CD14-positive monocyte (primary cell): Measurements from ENCODE around the gene RUFY2. TPM values are rescaled to one million over a fixed set of nuclear protein-coding genes. Genes with fewer than 3 reads are reported as not detected.

Experiments
- DNase-seq, 3 donors: peaks; one replicate each; pipeline ENCODE4 v3.0.0-alpha.2; 2011 to 2022
- H2AFZ ChIP-seq: 2 replicates; pipeline ENCODE4 v1.6.0; 2012; ENCODE audit warnings: mild to moderate bottlenecking, low read depth, low read length, inconsistent platforms; ENCODE audit not compliant: insufficient read depth, poor library complexity, severe bottlenecking
- H3K27ac ChIP-seq, 2 donors: 1 replicate in 1 of 2; 2 replicates in 1 of 2; pipeline ENCODE4 v1.5.1; 2012 to 2013; ENCODE audit warnings: low read length in 2 of 2, control low read depth in 1 of 2, inconsistent platforms in 1 of 2, low read depth in 1 of 2, mild to moderate bottlenecking in 1 of 2
- H3K27me3 ChIP-seq, 2 donors: one replicate each; pipeline versions ENCODE4 v1.6.0 to v1.6.1; 2011 to 2013; ENCODE audit warnings: low read length in 2 of 2; ENCODE audit not compliant: control insufficient read depth in 2 of 2, insufficient read depth in 2 of 2
- H3K36me3 ChIP-seq, 2 donors: replicated peaks in 1 of 2; 1 replicate in 1 of 2; 2 replicates in 1 of 2; pipeline versions ENCODE4 v1.5.1 to v1.6.1; 2012 to 2013; ENCODE audit warnings: low read length in 2 of 2, control low read depth in 1 of 2, inconsistent platforms in 1 of 2, mild to moderate bottlenecking in 1 of 2; ENCODE audit not compliant: insufficient read depth in 2 of 2, control insufficient read depth in 1 of 2
- H3K4me1 ChIP-seq, 2 donors: 1 replicate in 1 of 2; 2 replicates in 1 of 2; pipeline versions ENCODE4 v1.5.1 to v1.6.1; 2012 to 2013; ENCODE audit warnings: low read length in 2 of 2, control low read depth in 1 of 2, inconsistent platforms in 1 of 2, mild to moderate bottlenecking in 1 of 2, moderate library complexity in 1 of 2; ENCODE audit not compliant: insufficient read depth in 2 of 2, control insufficient read depth in 1 of 2
- H3K4me2 ChIP-seq: replicated peaks from 2 replicates; pipeline ENCODE3; 2012; ENCODE audit warnings: low read length, moderate library complexity, mild to moderate bottlenecking; ENCODE audit not compliant: poor library complexity, severe bottlenecking; ENCODE audit errors: extremely low read depth
- H3K4me3 ChIP-seq, 3 experiments: fragments of 200-600 bp in 1 of 3; sonication (generic) in 1 of 3; replicated peaks in 1 of 3; 1 replicate in 2 of 3; 2 replicates in 1 of 3; pipeline ENCODE4 v1.5.1; 2011 to 2013; ENCODE audit warnings: low read length in 3 of 3, mild to moderate bottlenecking in 3 of 3, control low read depth in 2 of 3, low read depth in 2 of 3, inconsistent platforms in 1 of 3, moderate library complexity in 1 of 3
- H3K79me2 ChIP-seq: 2 replicates; pipeline ENCODE4 v1.6.0; 2012; ENCODE audit warnings: mild to moderate bottlenecking, control low read depth, inconsistent platforms, low read length, moderate library complexity; ENCODE audit not compliant: insufficient read depth
- H3K9ac ChIP-seq: 2 replicates; pipeline ENCODE4 v1.6.0; 2017; ENCODE audit warnings: low read length, mild to moderate bottlenecking; ENCODE audit not compliant: insufficient read depth, poor library complexity, severe bottlenecking
- H3K9me3 ChIP-seq, 2 donors: replicated peaks in 1 of 2; 1 replicate in 1 of 2; 2 replicates in 1 of 2; pipeline versions ENCODE4 v1.5.1 to v1.6.1; 2012 to 2013; ENCODE audit warnings: low read length in 2 of 2, control low read depth in 1 of 2; ENCODE audit not compliant: control insufficient read depth in 1 of 2, insufficient read depth in 1 of 2
- H4K20me1 ChIP-seq: 2 replicates; pipeline ENCODE4 v1.6.0; 2012; ENCODE audit warnings: mild to moderate bottlenecking, low read length, control low read depth, moderate library complexity; ENCODE audit not compliant: insufficient read depth
- H3K27ac Mint-ChIP-seq, 7 donors: one replicate each; pipeline ENCODE4 v1.8.0; 2020; ENCODE audit warnings: mild to moderate bottlenecking in 7 of 7, mixed read lengths in 7 of 7, moderate library complexity in 6 of 7, inconsistent platforms in 2 of 7
- H3K27me3 Mint-ChIP-seq, 3 donors: one replicate each; pipeline ENCODE4 v1.8.0; 2021 to 2022; ENCODE audit warnings: low read depth in 3 of 3, mild to moderate bottlenecking in 3 of 3, mixed read lengths in 3 of 3, moderate library complexity in 3 of 3, inconsistent platforms in 1 of 3
- H3K36me3 Mint-ChIP-seq, 2 donors: one replicate each; pipeline ENCODE4 v1.8.0; 2020; ENCODE audit warnings: mixed read lengths in 2 of 2, inconsistent platforms in 1 of 2, mild to moderate bottlenecking in 1 of 2
- H3K4me1 Mint-ChIP-seq: one replicate; pipeline ENCODE4 v1.8.0; 2020; ENCODE audit warnings: mild to moderate bottlenecking, mixed read lengths
- H3K4me3 Mint-ChIP-seq, 2 donors: one replicate each; pipeline ENCODE4 v1.8.0; 2020; ENCODE audit warnings: mild to moderate bottlenecking in 2 of 2, mixed read lengths in 2 of 2, moderate library complexity in 1 of 2
- H3K9me3 Mint-ChIP-seq, 7 donors: one replicate each; pipeline ENCODE4 v1.8.0; 2020 to 2022; ENCODE audit warnings: mixed read lengths in 7 of 7, mild to moderate bottlenecking in 6 of 7, moderate library complexity in 6 of 7, inconsistent platforms in 2 of 7
- CTCF ChIP-seq: fragments of 200-600 bp; IDR thresholded peaks from one replicate; pipeline ENCODE4 v1.8.0; 2022; ENCODE audit warnings: antibody characterized with exemption, mild to moderate bottlenecking
- WGBS: methylation state at CpG from one replicate; pipeline ENCODE4 v1.1.5; 2013; ENCODE audit warnings: missing lambda C conversion rate; ENCODE audit not compliant: insufficient coverage; 5-methylcytosine and 5-hydroxymethylcytosine counted together
- intact Hi-C, 2 donors: fragments of 100-400 bp; cut with micrococcal nuclease; formaldehyde crosslinking; loops; one replicate each; pipeline versions ENCODE4 v1.15.0 to v1.15.1; 2023
- polyA plus RNA-seq, 3 donors: library from polyadenylated mRNA; depleted of rRNA in 1 of 3; unstranded in 2 of 3; stranded (reverse) in 1 of 3; fragments of 300-500 nt in 2 of 3; fragments of >200 nt in 1 of 3; fragmentation: Illumina TruSeq in 2 of 3; gene quantifications; 1 replicate in 2 of 3; 2 replicates in 1 of 3; pipeline ENCODE4 v1.2.3, GENCODE V29; 2012 to 2021

The RUFY2 gene
- polyA plus RNA-seq, 3 donors = 2.8 to 3.9 (median 3.3) TPM

- intact Hi-C loops = no loop called here
- peaks cover 23 to 54% of the 10 kb centered on the region in 2 donors for H3K36me3 Mint-ChIP-seq
- no peak overlapping the region for H3K4me3 Mint-ChIP-seq
- no CpG with 5 or more reads among the region's 1 CpG for WGBS
- Histone ChIP-seq H3K4me3 (no peak overlapping the region), H3K27me3 (no peaks in the 10 kb centered on the region), H2AFZ (no peak overlapping the region), H3K9ac (no peak overlapping the region), H3K27ac (no peak overlapping the region), H3K36me3 (peaks cover 0 to 34% of the 10 kb centered on the region in 2 donors), H3K4me2 (no peak overlapping the region), H3K9me3 (no peaks in the 10 kb centered on the region), H3K79me2 (no peaks in the 10 kb centered on the region), H4K20me1 (no peaks in the 10 kb centered on the region), H3K4me1 (no peaks in the 10 kb centered on the region)
- H3K27ac Mint-ChIP-seq = peak overlapping the region in 1 of 7 donors; percentile 72
- no peak for DNase-seq
- H3K27me3 Mint-ChIP-seq = peaks cover 0 to 2% (median 1%) of the 10 kb centered on the region in 3 donors
- H3K4me1 Mint-ChIP-seq = no peaks in the 10 kb centered on the region
- TF ChIP-seq CTCF = no peak
- H3K9me3 Mint-ChIP-seq = no peaks in the 10 kb centered on the region
These were observed 39.1 kb upstream of the RUFY2 start for GRCh38 chr10:68446179-68446578.

GRCh38 chr10:68442971-68443370 lies 35.9 kb upstream of the RUFY2 start:
- no peak for DNase-seq
- no peak overlapping the region for H3K27ac ChIP-seq
- Mint-ChIP-seq H3K36me3 (peaks cover 23 to 50% of the 10 kb centered on the region in 2 donors), H3K4me1 (no peaks in the 10 kb centered on the region), H3K9me3 (peaks cover 0 to 2% (median 0%) of the 10 kb centered on the region in 7 donors), H3K27ac (peak overlapping the region in 1 of 7 donors; percentile 10), H3K4me3 (no peak overlapping the region), H3K27me3 (peaks cover 0 to 2% (median 1%) of the 10 kb centered on the region in 3 donors)
- H3K27me3 ChIP-seq = no peaks in the 10 kb centered on the region
- H3K9ac ChIP-seq = no peak overlapping the region
- intact Hi-C loops = no loop called here
- H3K36me3 ChIP-seq = peaks cover 0 to 23% of the 10 kb centered on the region in 2 donors
- no peaks in the 10 kb centered on the region for H3K9me3 ChIP-seq
- H2AFZ ChIP-seq = no peak overlapping the region
- TF ChIP-seq CTCF = no peak
- no peak overlapping the region for H3K4me3 ChIP-seq
- no peak overlapping the region for H3K4me2 ChIP-seq
- no peaks in the 10 kb centered on the region for H3K4me1 ChIP-seq
- no peaks in the 10 kb centered on the region for H3K79me2 ChIP-seq
- WGBS = 100% methylated on average over 2 of the region's 2 CpGs
- H4K20me1 ChIP-seq = no peaks in the 10 kb centered on the region
